ENCODE data around the gene HPCAL1.

HPCAL1 gene

DNA sequence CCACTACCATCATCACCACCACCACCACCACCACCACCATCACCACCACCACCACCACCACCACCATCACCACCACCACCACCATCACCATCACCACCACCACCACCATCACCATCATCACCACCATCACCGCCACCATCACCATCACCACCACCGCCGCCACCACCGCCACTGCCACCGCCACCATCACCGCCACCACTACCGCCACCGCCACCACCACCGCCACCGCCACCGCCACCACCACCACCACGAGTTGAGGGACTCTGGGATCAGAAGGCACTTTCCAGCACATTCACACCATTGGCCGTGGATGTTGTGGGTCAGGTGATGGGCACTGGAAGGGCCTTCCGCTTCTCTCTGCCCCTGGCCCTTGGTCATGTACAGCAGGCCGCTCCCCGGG is 96.7 kb downstream of the HPCAL1 start:
- Histone ChIP-seq H3K4me3 (ENCODE audit: low read depth, low read length) (no peak overlapping the region), H3K36me3 (ENCODE audit: control insufficient read depth, insufficient read depth, low read length) (no peaks in the 10 kb centered on the region), H3K27me3 (ENCODE audit: control insufficient read depth, insufficient read depth, low read length) (no peaks in the 10 kb centered on the region), H3K4me1 (ENCODE audit: control insufficient read depth, insufficient read depth, low read length) (peaks cover 8% of the 10 kb centered on the region; the same call in 1 of the 2 replicates), H3K27ac (ENCODE audit: low read depth, low read length) (no peak overlapping the region), H3K9me3 (ENCODE audit: control insufficient read depth, insufficient read depth, low read depth, low read length) (no peaks in the 10 kb centered on the region), H3K9ac (ENCODE audit: low read length) (no peak overlapping the region)

DNA sequence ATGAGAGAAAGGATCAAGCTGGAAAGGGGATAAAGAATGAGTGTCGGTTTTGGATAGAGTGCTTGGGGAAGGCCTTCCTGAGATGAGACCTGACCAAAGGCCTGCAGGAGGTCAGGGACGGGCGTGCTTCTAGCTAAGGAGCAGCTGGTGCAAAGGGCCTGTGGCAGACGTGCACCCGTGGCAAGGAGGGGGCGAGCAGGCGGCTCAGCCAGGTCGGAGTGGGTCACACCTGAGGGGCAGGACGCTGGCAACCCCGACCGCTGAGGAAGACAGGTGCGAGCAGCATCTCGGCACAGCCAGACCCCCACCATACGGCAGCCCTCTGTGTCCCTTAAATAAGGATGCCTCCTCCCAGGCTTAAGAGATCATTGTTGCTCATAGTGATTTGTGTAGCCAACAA is 97.3 kb downstream of the HPCAL1 start:
- H3K27ac ChIP-seq (ENCODE audit: low read depth, low read length), result no peak overlapping the region
- no peak overlapping the region for H3K4me3 ChIP-seq (ENCODE audit: low read depth, low read length)
- H3K4me1 ChIP-seq (ENCODE audit: control insufficient read depth, insufficient read depth, low read length), result peaks cover 8% of the 10 kb centered on the region; the same call in 1 of the 2 replicates
- no peaks in the 10 kb centered on the region for H3K9me3 ChIP-seq (ENCODE audit: control insufficient read depth, insufficient read depth, low read depth, low read length)
- no peaks in the 10 kb centered on the region for H3K36me3 ChIP-seq (ENCODE audit: control insufficient read depth, insufficient read depth, low read length)
- H3K27me3 ChIP-seq (ENCODE audit: control insufficient read depth, insufficient read depth, low read length), result no peaks in the 10 kb centered on the region
- no peak overlapping the region for H3K9ac ChIP-seq (ENCODE audit: low read length)

DNA sequence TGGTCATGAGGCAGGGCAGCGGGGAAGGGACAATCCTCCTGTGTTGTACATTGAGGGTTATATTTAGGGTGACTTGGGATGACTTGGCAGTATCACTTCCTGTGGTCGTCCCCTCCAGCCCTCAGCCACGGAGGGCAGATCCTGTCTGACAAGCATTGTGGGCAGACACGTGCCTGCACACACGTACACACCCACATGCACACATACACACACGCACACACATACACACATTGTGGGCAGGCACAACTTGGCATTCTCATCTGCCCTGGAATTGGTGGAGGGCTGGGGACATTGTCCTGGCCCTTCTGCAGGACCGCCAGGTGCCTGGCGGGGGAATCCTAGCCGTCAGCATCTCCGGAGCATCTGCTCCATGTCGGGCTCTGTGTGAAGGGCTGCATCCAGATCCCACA is 97.9 kb downstream of the HPCAL1 start:
- H3K9me3 ChIP-seq (ENCODE audit: control insufficient read depth, insufficient read depth, low read depth, low read length), result no peaks in the 10 kb centered on the region
- H3K27me3 ChIP-seq (ENCODE audit: control insufficient read depth, insufficient read depth, low read length), result no peaks in the 10 kb centered on the region
- H3K36me3 ChIP-seq (ENCODE audit: control insufficient read depth, insufficient read depth, low read length), result no peaks in the 10 kb centered on the region
- H3K9ac ChIP-seq (ENCODE audit: low read length), result no peak overlapping the region
- H3K27ac ChIP-seq (ENCODE audit: low read depth, low read length), result no peak overlapping the region
- H3K4me1 ChIP-seq (ENCODE audit: control insufficient read depth, insufficient read depth, low read length), result peaks cover 7% of the 10 kb centered on the region; the same call in 1 of the 2 replicates
- no peak overlapping the region for H3K4me3 ChIP-seq (ENCODE audit: low read depth, low read length)

DNA sequence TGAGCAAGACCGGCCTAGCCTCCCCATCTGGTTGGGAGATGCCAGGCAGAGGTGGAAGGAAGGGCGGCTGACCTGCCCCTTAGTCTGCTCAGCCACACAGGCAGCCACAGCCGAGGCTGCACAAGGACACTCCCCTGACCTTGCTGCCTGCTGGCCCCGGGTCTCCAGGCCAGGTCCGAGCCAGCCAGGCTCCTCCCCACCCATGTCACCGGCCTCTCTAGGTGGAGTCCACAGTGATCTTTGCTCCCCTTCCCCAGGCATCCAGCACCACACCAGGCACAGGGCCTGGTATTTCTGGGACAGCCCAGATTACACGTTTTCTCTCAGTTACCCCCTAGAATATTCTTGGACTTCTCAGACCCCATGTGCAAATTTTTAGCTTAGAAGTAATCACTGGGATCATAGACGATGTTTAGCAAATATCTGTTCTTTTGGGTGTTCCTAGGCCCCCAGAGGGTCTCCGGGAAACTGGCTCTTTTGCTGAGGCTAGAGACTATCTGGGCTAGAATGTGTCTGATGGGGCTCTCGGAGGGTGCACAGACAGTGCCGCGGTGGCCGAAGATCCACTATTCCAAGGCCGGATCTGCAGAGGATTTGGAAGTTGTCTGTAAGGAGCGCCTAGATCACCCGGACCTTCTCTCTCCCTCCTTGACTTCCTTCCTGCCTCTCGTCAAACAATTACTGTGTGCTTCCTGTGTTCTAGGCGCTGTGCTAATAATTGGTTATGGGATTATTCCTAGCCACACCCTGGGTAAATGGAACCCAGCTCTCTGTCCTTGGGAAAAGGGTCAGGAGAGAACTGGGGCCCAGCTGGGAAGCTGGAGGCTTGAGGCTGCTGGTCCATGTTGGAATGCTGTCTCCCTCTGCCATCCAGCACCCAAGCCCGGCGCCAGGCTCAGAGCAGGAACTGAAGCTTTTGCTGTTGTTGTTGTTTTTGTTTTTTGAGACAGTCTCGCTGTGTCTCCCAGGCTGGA is 98.6 kb downstream of the HPCAL1 start:
- Histone ChIP-seq H3K4me3 (ENCODE audit: low read depth, low read length) (no peak overlapping the region), H3K27me3 (ENCODE audit: control insufficient read depth, insufficient read depth, low read length) (no peaks in the 10 kb centered on the region), H3K36me3 (ENCODE audit: control insufficient read depth, insufficient read depth, low read length) (no peaks in the 10 kb centered on the region), H3K9ac (ENCODE audit: low read length) (no peak overlapping the region), H3K9me3 (ENCODE audit: control insufficient read depth, insufficient read depth, low read depth, low read length) (no peaks in the 10 kb centered on the region), H3K27ac (ENCODE audit: low read depth, low read length) (no peak overlapping the region), H3K4me1 (ENCODE audit: control insufficient read depth, insufficient read depth, low read length) (no peaks in the 10 kb centered on the region; the same call in 1 of the 2 replicates)

DNA sequence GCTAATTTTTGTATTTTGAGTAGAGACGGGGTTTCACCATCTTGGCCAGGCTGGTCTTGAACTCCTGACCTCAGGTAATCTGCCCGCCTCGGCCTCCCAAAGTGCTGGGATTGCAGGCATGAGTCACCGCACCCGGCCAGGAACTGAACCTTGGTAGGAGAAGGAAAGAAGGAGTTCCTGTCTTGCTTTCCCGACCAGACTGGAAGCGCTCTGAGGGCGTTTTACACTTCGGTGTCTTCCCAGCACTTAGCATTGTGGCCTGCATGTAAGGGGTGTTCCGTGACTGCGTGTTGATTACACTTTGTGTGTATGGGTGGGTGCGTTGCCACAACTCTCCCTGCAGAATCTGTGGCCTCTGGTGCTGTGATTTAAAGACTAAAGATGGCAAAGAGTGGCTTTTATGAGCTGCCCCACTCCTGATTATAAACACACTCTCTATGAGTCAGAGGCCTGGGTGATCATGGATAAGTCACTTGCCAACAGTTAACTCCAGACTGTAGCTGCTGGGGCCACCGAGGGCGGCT is 99.4 kb downstream of the HPCAL1 start:
- H3K9ac ChIP-seq (ENCODE audit: low read length), result no peak overlapping the region
- no peaks in the 10 kb centered on the region for H3K36me3 ChIP-seq (ENCODE audit: control insufficient read depth, insufficient read depth, low read length)
- H3K9me3 ChIP-seq (ENCODE audit: control insufficient read depth, insufficient read depth, low read depth, low read length), result no peaks in the 10 kb centered on the region
- no peak overlapping the region for H3K27ac ChIP-seq (ENCODE audit: low read depth, low read length)
- no peaks in the 10 kb centered on the region; the same call in 1 of the 2 replicates for H3K4me1 ChIP-seq (ENCODE audit: control insufficient read depth, insufficient read depth, low read length)
- no peak overlapping the region for H3K4me3 ChIP-seq (ENCODE audit: low read depth, low read length)
- no peaks in the 10 kb centered on the region for H3K27me3 ChIP-seq (ENCODE audit: control insufficient read depth, insufficient read depth, low read length)

DNA sequence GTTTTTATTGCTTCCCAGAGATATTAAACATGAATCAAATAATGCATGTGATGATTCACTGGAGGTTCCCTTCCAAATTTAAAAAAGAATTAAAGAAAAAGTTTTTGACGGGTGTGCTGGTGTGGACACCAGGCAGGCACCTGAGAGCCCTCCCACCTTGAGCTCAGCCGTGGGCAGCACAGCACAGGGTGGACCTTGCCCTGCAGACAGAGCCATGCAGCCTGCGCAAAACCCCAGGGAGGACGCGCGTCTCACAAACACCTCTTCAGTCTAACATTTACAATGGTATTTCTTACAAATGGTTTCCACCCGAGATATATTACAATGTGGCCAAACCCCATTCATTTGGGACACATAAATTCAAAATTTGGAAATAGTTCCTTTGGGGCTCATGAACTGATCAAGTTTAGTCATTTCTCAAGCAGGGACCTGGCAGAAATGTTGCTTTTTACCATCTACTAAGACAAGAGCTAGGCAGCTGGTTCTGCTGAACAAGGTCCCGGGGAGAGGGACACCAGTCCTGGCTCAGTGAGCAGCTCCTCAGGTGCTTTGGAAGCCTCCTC is 100.0 kb downstream of the HPCAL1 start:
- Histone ChIP-seq H3K4me1 (ENCODE audit: control insufficient read depth, insufficient read depth, low read length) (peaks cover under 1% of the 10 kb centered on the region; the same call in 1 of the 2 replicates), H3K9ac (ENCODE audit: low read length) (no peak overlapping the region), H3K36me3 (ENCODE audit: control insufficient read depth, insufficient read depth, low read length) (no peaks in the 10 kb centered on the region), H3K9me3 (ENCODE audit: control insufficient read depth, insufficient read depth, low read depth, low read length) (no peaks in the 10 kb centered on the region), H3K4me3 (ENCODE audit: low read depth, low read length) (no peak overlapping the region), H3K27me3 (ENCODE audit: control insufficient read depth, insufficient read depth, low read length) (no peaks in the 10 kb centered on the region), H3K27ac (ENCODE audit: low read depth, low read length) (no peak overlapping the region)

DNA sequence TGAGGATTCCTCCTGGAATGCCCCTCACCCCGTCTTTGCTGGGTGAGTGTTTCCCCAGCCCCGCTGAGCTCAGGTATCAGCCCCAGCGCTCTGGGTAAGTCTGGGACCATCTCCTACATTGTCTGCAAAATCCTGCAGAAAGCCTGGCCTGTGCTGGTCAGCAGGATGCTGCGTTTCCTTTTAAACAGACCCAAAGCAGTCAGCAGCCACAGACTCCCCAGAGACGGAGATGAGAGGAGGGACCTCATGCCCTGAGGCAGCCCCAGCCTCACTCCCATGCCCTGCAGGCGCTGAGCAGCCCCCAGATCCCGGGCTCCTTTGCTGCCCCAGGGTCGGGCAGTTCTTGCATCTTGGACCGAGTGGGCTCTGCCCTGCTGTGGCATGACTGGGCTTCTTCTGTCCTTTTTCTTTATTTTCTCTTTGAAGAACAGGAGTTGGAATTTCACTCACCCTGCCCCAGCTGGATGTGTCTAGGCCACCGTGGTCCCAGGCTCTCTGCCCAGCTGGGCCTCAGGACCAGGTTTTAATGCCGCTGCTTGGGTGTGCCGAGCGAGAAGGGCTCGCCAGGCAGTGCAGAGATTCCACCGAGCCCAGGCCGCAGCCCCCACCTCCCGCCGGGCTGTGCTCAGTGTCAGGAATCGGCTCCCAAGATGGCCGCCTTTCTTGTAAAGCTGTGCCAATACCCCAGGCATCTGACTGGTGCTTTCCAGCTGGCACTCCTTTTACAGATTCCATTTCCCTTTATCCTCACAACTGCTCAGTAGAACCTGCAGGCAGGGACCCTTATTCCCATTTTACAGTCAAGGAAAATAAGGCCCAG is 101.8 kb downstream of the HPCAL1 start:
- Histone ChIP-seq H3K9ac (ENCODE audit: low read length) (no peak overlapping the region), H3K9me3 (ENCODE audit: control insufficient read depth, insufficient read depth, low read depth, low read length) (no peaks in the 10 kb centered on the region), H3K27me3 (ENCODE audit: control insufficient read depth, insufficient read depth, low read length) (no peaks in the 10 kb centered on the region), H3K4me3 (ENCODE audit: low read depth, low read length) (no peak overlapping the region), H3K27ac (ENCODE audit: low read depth, low read length) (no peak overlapping the region), H3K4me1 (ENCODE audit: control insufficient read depth, insufficient read depth, low read length) (peaks cover 16% of the 10 kb centered on the region; the same call in 1 of the 2 replicates), H3K36me3 (ENCODE audit: control insufficient read depth, insufficient read depth, low read length) (no peaks in the 10 kb centered on the region)

DNA sequence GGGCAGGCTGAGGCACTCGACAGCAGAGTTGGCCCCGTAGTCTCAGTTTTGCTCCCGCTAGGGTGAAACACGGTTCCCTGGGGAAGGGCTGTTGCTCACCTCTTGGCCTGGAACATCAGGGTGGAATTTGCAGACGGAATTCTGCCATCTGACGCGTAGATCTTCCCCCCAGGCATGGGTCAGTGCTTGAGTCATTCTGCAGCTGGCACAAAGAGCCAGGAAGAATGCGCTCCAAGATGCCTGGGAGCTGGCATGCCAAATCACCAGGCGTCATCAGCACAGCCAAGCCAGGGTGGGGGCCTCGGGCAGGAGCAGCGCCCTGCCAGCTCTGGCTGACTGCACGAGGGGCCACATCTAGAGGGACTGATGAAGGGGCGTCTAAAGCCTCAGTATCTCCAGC is 102.7 kb downstream of the HPCAL1 start:
- Histone ChIP-seq H3K9me3 (ENCODE audit: control insufficient read depth, insufficient read depth, low read depth, low read length) (no peaks in the 10 kb centered on the region), H3K27me3 (ENCODE audit: control insufficient read depth, insufficient read depth, low read length) (no peaks in the 10 kb centered on the region), H3K36me3 (ENCODE audit: control insufficient read depth, insufficient read depth, low read length) (no peaks in the 10 kb centered on the region), H3K4me3 (ENCODE audit: low read depth, low read length) (no peak overlapping the region), H3K9ac (ENCODE audit: low read length) (no peak overlapping the region), H3K4me1 (ENCODE audit: control insufficient read depth, insufficient read depth, low read length) (peaks cover 16% of the 10 kb centered on the region; the same call in 1 of the 2 replicates), H3K27ac (ENCODE audit: low read depth, low read length) (no peak overlapping the region)

DNA sequence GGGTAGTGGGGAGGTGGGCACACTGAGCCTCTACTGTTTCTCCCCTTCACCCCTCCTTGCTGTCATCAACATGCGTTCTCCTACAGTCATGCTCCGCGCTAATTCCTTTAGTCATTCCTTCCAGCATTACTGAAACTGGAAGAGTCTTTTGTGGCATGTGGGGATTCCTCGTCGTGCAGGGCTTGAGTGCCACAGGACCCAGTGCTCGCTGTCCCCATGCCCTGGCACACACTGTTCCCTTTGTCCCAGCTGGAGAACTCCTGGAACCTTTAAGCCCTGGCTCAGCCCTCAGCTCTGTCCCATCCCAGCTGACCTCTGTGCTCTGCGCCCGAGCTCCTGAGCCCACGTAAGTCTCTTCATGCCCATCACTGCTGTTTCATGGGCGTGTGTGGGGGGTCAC is 103.3 kb downstream of the HPCAL1 start:
- Histone ChIP-seq H3K9me3 (ENCODE audit: control insufficient read depth, insufficient read depth, low read depth, low read length) (no peaks in the 10 kb centered on the region), H3K36me3 (ENCODE audit: control insufficient read depth, insufficient read depth, low read length) (no peaks in the 10 kb centered on the region), H3K9ac (ENCODE audit: low read length) (no peak overlapping the region), H3K4me3 (ENCODE audit: low read depth, low read length) (no peak overlapping the region), H3K27me3 (ENCODE audit: control insufficient read depth, insufficient read depth, low read length) (no peaks in the 10 kb centered on the region), H3K4me1 (ENCODE audit: control insufficient read depth, insufficient read depth, low read length) (peaks cover 16% of the 10 kb centered on the region; the same call in 1 of the 2 replicates), H3K27ac (ENCODE audit: low read depth, low read length) (no peak overlapping the region)

DNA sequence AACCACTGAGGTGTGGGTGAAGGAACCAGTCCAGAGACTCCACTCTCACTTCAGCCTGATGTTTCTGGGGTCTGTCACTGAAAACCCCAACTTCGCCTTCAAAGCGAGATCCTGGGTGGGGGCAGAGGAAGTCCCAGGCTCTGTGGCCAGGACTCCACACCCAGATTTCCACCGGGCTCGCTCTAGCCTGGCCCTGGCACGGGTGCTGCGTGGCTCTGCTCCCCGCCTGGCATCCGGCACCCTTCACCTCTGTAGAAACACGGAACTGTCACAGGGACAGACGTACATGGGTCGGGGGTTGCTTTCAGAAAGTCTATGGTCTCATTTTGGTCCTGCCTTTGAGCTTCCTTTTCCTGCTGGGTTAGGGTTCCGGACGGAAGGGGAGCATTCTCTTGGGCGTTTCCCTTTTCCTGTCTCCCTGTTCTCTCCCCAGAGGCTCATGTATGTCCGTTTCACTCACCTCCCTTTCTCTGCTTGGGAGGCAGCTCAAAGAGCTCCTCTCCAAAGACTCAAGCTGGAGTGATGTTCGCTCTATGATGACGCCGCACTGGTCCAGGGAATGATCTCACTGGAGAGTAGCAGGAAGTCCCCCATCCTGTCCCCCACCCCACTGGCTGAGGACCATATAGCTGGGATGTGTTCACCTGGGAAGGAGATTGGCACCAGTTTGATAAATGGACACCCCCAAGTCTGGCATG is 103.9 kb downstream of the HPCAL1 start:
- Histone ChIP-seq H3K36me3 (ENCODE audit: control insufficient read depth, insufficient read depth, low read length) (no peaks in the 10 kb centered on the region), H3K27ac (ENCODE audit: low read depth, low read length) (no peak overlapping the region), H3K4me3 (ENCODE audit: low read depth, low read length) (no peak overlapping the region), H3K27me3 (ENCODE audit: control insufficient read depth, insufficient read depth, low read length) (no peaks in the 10 kb centered on the region), H3K9me3 (ENCODE audit: control insufficient read depth, insufficient read depth, low read depth, low read length) (no peaks in the 10 kb centered on the region), H3K4me1 (ENCODE audit: control insufficient read depth, insufficient read depth, low read length) (peaks cover 16% of the 10 kb centered on the region; the same call in 1 of the 2 replicates), H3K9ac (ENCODE audit: low read length) (no peak overlapping the region)

Measured in HUES6 (cell line).